H9 (cell line): ENCODE results near the gene ARPC5L. TPM values are rescaled to one million over a fixed set of nuclear protein-coding genes. Genes with fewer than 3 reads are reported as not detected.

Experiments
- DNase-seq: peaks from one replicate; pipeline ENCODE4 v3.0.0-alpha.2; 2017
- H2AFZ ChIP-seq: one replicate; pipeline ENCODE4 v1.6.1; 2013; ENCODE audit warnings: mild to moderate bottlenecking, low read length, control low read depth, moderate library complexity
- H2AK5ac ChIP-seq: 2 replicates; pipeline ENCODE4 v1.6.1; 2013; ENCODE audit warnings: low read length, control low read depth, mixed read lengths; ENCODE audit not compliant: insufficient read length
- H2BK120ac ChIP-seq: one replicate; pipeline ENCODE4 v1.6.1; 2013; ENCODE audit warnings: low read depth, mild to moderate bottlenecking, low read length, control low read depth, inconsistent platforms; ENCODE audit not compliant: poor library complexity, severe bottlenecking
- H2BK12ac ChIP-seq: 2 replicates; pipeline ENCODE4 v1.6.1; 2013; ENCODE audit warnings: low read length, control low read depth, mixed read lengths, low read depth; ENCODE audit not compliant: insufficient read length
- H2BK15ac ChIP-seq: 2 replicates; pipeline ENCODE4 v1.6.1; 2013; ENCODE audit warnings: low read depth, low read length, control low read depth
- H2BK20ac ChIP-seq: one replicate; pipeline ENCODE4 v1.6.1; 2013; ENCODE audit warnings: low read depth, mild to moderate bottlenecking, low read length, control low read depth, inconsistent platforms; ENCODE audit not compliant: poor library complexity, severe bottlenecking
- H2BK5ac ChIP-seq: 2 replicates; pipeline ENCODE4 v1.6.1; 2013; ENCODE audit warnings: low read length, control low read depth, mixed read lengths; ENCODE audit not compliant: insufficient read length
- H3K14ac ChIP-seq: 2 replicates; pipeline ENCODE4 v1.6.1; 2013; ENCODE audit warnings: low read length, control low read depth; ENCODE audit not compliant: insufficient read depth
- H3K18ac ChIP-seq: 2 replicates; pipeline ENCODE4 v1.6.1; 2013; ENCODE audit warnings: low read depth, mild to moderate bottlenecking, mixed read lengths, low read length, control low read depth; ENCODE audit not compliant: insufficient read length
- H3K23ac ChIP-seq: 2 replicates; pipeline ENCODE4 v1.6.1; 2013; ENCODE audit warnings: low read length, control low read depth, mixed read lengths, low read depth; ENCODE audit not compliant: insufficient read length
- H3K23me2 ChIP-seq: 2 replicates; pipeline ENCODE4 v1.6.1; 2013; ENCODE audit warnings: low read depth, mild to moderate bottlenecking, mixed read lengths, low read length, control low read depth; ENCODE audit not compliant: insufficient read length, poor library complexity, severe bottlenecking
- H3K27ac ChIP-seq: 2 replicates; pipeline ENCODE4 v1.5.1; 2013; ENCODE audit warnings: low read length, control low read depth, mixed read lengths, low read depth; ENCODE audit not compliant: insufficient read length
- H3K27me3 ChIP-seq: 2 replicates; pipeline ENCODE4 v1.6.1; 2013; ENCODE audit warnings: low read length, control low read depth, inconsistent platforms; ENCODE audit not compliant: insufficient read depth
- H3K4ac ChIP-seq: 2 replicates; pipeline ENCODE4 v1.6.1; 2013; ENCODE audit warnings: low read depth, mild to moderate bottlenecking, control low read depth, inconsistent platforms, low read length, moderate library complexity
- H3K4me1 ChIP-seq: 2 replicates; pipeline ENCODE4 v1.6.1; 2013; ENCODE audit warnings: low read length, control low read depth, inconsistent platforms; ENCODE audit not compliant: insufficient read depth
- H3K4me2 ChIP-seq: 2 replicates; pipeline ENCODE4 v1.6.1; 2013; ENCODE audit warnings: low read length, control low read depth, mixed read lengths; ENCODE audit not compliant: insufficient read length, insufficient read depth
- H3K56ac ChIP-seq: 2 replicates; pipeline ENCODE4 v1.6.1; 2013; ENCODE audit warnings: low read depth, mild to moderate bottlenecking, mixed read lengths, low read length, control low read depth; ENCODE audit not compliant: insufficient read length
- H3K79me1 ChIP-seq: 2 replicates; pipeline ENCODE4 v1.6.1; 2013; ENCODE audit warnings: low read depth, mild to moderate bottlenecking, moderate library complexity, low read length, control low read depth, inconsistent platforms; ENCODE audit not compliant: insufficient read depth, poor library complexity, severe bottlenecking
- H3K79me2 ChIP-seq: 2 replicates; pipeline ENCODE4 v1.6.1; 2013; ENCODE audit warnings: low read length, control low read depth, inconsistent platforms; ENCODE audit not compliant: insufficient read depth
- H3K9ac ChIP-seq: 2 replicates; pipeline ENCODE4 v1.6.1; 2013; ENCODE audit warnings: low read length, control low read depth, mixed read lengths; ENCODE audit not compliant: insufficient read length; ENCODE audit errors: extremely low read depth
- H3K9me3 ChIP-seq: one replicate; pipeline ENCODE4 v1.6.1; 2013; ENCODE audit warnings: low read depth, low read length, inconsistent platforms; ENCODE audit not compliant: control insufficient read depth
- H3T11ph ChIP-seq: one replicate; pipeline ENCODE4 v1.6.1; 2013; ENCODE audit warnings: mild to moderate bottlenecking, low read length, control low read depth, inconsistent platforms
- H4K20me1 ChIP-seq: one replicate; pipeline ENCODE4 v1.6.1; 2013; ENCODE audit not compliant: control insufficient read depth, insufficient read length, insufficient read depth
- H4K5ac ChIP-seq: 2 replicates; pipeline ENCODE4 v1.6.1; 2013; ENCODE audit warnings: low read depth, mild to moderate bottlenecking, mixed read lengths, low read length, control low read depth; ENCODE audit not compliant: insufficient read length
- H4K8ac ChIP-seq: replicated peaks from 2 replicates; pipeline ENCODE4 v1.6.1; 2013; ENCODE audit warnings: low read length, control low read depth, mixed read lengths, low read depth; ENCODE audit not compliant: insufficient read length
- H4K91ac ChIP-seq: 2 replicates; pipeline ENCODE4 v1.6.1; 2013; ENCODE audit warnings: low read depth, mild to moderate bottlenecking, moderate library complexity, mixed read lengths, low read length, control low read depth; ENCODE audit not compliant: insufficient read length
- H3K27ac Mint-ChIP-seq, 3 experiments: 2 replicates in 2 of 3; 3 replicates in 1 of 3; pipeline ENCODE4 v1.8.0; 2020 to 2021; ENCODE audit warnings: mixed read lengths in 3 of 3, mild to moderate bottlenecking in 1 of 3, moderate library complexity in 1 of 3
- H3K27me3 Mint-ChIP-seq: 2 replicates; pipeline ENCODE4 v1.8.0; 2021; ENCODE audit warnings: low read depth, mild to moderate bottlenecking, moderate library complexity, mixed read lengths
- H3K36me3 Mint-ChIP-seq, 3 experiments: 2 replicates in 2 of 3; 3 replicates in 1 of 3; pipeline ENCODE4 v1.8.0; 2020 to 2021; ENCODE audit warnings: low read depth in 3 of 3, mixed read lengths in 3 of 3; ENCODE audit not compliant: insufficient read depth in 1 of 3
- H3K4me1 Mint-ChIP-seq, 2 experiments: 2 replicates each; pipeline ENCODE4 v1.8.0; 2020; ENCODE audit warnings: mixed read lengths in 2 of 2
- H3K4me3 Mint-ChIP-seq, 2 experiments: 2 replicates in 1 of 2; 3 replicates in 1 of 2; pipeline ENCODE4 v1.8.0; 2020 to 2021; ENCODE audit warnings: mild to moderate bottlenecking in 2 of 2, mixed read lengths in 2 of 2, moderate library complexity in 1 of 2
- H3K9me3 Mint-ChIP-seq, 2 experiments: 2 replicates in 1 of 2; 3 replicates in 1 of 2; pipeline ENCODE4 v1.8.0; 2020; ENCODE audit warnings: mild to moderate bottlenecking in 2 of 2, mixed read lengths in 2 of 2, moderate library complexity in 1 of 2
- WGBS: extraction: QIAGEN DNeasy Blood & Tissue Kit; methylation state at CpG from one replicate; pipeline ENCODE4 v1.1.7; 2013; ENCODE audit warnings: missing lambda C conversion rate, low lambda C conversion rate, mixed read lengths; ENCODE audit not compliant: insufficient read length; ENCODE audit errors: extremely low coverage; 5-methylcytosine and 5-hydroxymethylcytosine counted together
- total RNA-seq: library from RNA; stranded (reverse); gene quantifications from 2 replicates; pipeline ENCODE4 v1.2.1, GENCODE V29; 2021
- TF ChIP-seq, protein P1 (sequence below): fragments of 200-600 bp; sonication (generic); conservative IDR thresholded peaks from 3 replicates; pipeline ENCODE4 v1.8.0; 2021; ENCODE audit warnings: antibody characterized with exemption, mild to moderate bottlenecking

ARPC5L gene
- total RNA-seq, 1 experiment from 2014 or later, result 67.7 TPM

DNA sequence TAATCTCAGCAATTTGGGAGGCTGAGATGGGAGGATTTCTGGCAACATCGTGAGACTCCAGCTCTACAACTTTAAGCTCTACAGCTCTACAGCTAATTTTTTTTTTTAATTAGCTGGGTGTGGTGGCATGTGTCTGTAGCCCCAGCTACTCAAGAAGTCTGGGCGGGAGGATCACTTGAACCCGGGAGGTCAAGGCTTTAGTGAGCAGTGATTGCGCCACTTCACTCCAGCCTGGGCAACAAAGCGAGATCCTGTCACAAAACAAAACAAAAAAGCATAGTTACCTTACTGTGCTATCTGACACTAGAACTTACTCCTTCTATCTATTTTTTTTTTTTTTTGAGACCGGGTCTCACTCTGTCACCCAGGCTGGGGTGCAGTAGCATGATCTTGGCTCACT, 15.0 kb upstream of the ARPC5L start:
- Histone ChIP-seq H4K5ac (no peak overlapping the region), H3K9ac (no peak overlapping the region), H2AK5ac (no peak overlapping the region), H3K79me2 (no peaks in the 10 kb centered on the region), H3K56ac (no peak overlapping the region), H2BK12ac (no peak overlapping the region), H3K9me3 (no peaks in the 10 kb centered on the region), H3K18ac (no peak overlapping the region), H2BK5ac (no peak overlapping the region), H2AFZ (no peak overlapping the region), H3K23me2 (no peaks in the 10 kb centered on the region), H3K27me3 (no peaks in the 10 kb centered on the region), H3K23ac (no peak overlapping the region), H3K4me2 (no peak overlapping the region), H3K4ac (no peak overlapping the region), H3K14ac (no peak overlapping the region), H4K20me1 (no peaks in the 10 kb centered on the region), H3K27ac (no peak overlapping the region), H2BK120ac (no peak overlapping the region), H3K79me1 (no peaks in the 10 kb centered on the region), H2BK20ac (no peak overlapping the region), H3K4me1 (no peaks in the 10 kb centered on the region), H4K8ac (no peak overlapping the region), H4K91ac (no peak overlapping the region), H2BK15ac (no peak overlapping the region), H3T11ph (no peak overlapping the region)
- WGBS, result no CpG with 5 or more reads among the region's 6 CpGs
- no peaks in the 10 kb centered on the region for H3K36me3 Mint-ChIP-seq
- H3K27me3 Mint-ChIP-seq, result no peaks in the 10 kb centered on the region; the same call in 1 of the 2 replicates
- no peak overlapping the region for H3K27ac Mint-ChIP-seq
- H3K4me3 Mint-ChIP-seq, result no peak overlapping the region
- TF ChIP-seq, protein P1, sequence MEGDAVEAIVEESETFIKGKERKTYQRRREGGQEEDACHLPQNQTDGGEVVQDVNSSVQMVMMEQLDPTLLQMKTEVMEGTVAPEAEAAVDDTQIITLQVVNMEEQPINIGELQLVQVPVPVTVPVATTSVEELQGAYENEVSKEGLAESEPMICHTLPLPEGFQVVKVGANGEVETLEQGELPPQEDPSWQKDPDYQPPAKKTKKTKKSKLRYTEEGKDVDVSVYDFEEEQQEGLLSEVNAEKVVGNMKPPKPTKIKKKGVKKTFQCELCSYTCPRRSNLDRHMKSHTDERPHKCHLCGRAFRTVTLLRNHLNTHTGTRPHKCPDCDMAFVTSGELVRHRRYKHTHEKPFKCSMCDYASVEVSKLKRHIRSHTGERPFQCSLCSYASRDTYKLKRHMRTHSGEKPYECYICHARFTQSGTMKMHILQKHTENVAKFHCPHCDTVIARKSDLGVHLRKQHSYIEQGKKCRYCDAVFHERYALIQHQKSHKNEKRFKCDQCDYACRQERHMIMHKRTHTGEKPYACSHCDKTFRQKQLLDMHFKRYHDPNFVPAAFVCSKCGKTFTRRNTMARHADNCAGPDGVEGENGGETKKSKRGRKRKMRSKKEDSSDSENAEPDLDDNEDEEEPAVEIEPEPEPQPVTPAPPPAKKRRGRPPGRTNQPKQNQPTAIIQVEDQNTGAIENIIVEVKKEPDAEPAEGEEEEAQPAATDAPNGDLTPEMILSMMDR, result no peak
- no peak for DNase-seq
- no peaks in the 10 kb centered on the region for H3K9me3 Mint-ChIP-seq
- peaks cover 0 to 11% of the 10 kb centered on the region in 2 experiments; a peak in 2 of 4 replicates for H3K4me1 Mint-ChIP-seq
